ENCODE results near the gene NFKBIA.

GRCh38 chr14:35400648-35401421 is 3.7 kb downstream of the NFKBIA start:
- peak; percentile 37 for TF ChIP-seq POLR2A (IDR thresholded peaks at IDR 0.05)
- TF ChIP-seq, protein P1, sequence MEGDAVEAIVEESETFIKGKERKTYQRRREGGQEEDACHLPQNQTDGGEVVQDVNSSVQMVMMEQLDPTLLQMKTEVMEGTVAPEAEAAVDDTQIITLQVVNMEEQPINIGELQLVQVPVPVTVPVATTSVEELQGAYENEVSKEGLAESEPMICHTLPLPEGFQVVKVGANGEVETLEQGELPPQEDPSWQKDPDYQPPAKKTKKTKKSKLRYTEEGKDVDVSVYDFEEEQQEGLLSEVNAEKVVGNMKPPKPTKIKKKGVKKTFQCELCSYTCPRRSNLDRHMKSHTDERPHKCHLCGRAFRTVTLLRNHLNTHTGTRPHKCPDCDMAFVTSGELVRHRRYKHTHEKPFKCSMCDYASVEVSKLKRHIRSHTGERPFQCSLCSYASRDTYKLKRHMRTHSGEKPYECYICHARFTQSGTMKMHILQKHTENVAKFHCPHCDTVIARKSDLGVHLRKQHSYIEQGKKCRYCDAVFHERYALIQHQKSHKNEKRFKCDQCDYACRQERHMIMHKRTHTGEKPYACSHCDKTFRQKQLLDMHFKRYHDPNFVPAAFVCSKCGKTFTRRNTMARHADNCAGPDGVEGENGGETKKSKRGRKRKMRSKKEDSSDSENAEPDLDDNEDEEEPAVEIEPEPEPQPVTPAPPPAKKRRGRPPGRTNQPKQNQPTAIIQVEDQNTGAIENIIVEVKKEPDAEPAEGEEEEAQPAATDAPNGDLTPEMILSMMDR (IDR thresholded peaks at IDR 0.05): no peak

Data from transverse colon (tissue), 3 donors.